GM18507 (cell line): ENCODE measurements around the gene COPG2.
"Not testable (repeated sequence)": the region's sequence is repeated elsewhere in the genome, so short reads cannot be mapped to it uniquely, and the experiment has no call there.

ENCODE experiments used
- DNase-seq: peaks from one replicate; pipeline ENCODE4 v3.0.0; 2011; ENCODE audit warnings: low read depth; ENCODE audit not compliant: insufficient read length; ENCODE audit errors: extremely low spot score
- FAIRE-seq: peaks from 2 replicates; lab custom pipeline; 2011; peaks lifted over from hg19 to GRCh38; lab: Jason Lieb, UNC

Gene COPG2

GRCh38 chr7:130655286-130655685 is 13.3 kb downstream of the COPG2 start:
- no peak for FAIRE-seq

GRCh38 chr7:130654850-130655249 is 13.7 kb downstream of the COPG2 start:
- FAIRE-seq (no peak), DNase-seq (no peak)

More at GRCh38 chr7:130655286-130655685, 13.3 kb downstream of the COPG2 start:
- DNase-seq, result no peak

- DNase-seq, result no peak
- FAIRE-seq, result no peak
These were observed 17.9 kb downstream of the COPG2 start for GRCh38 chr7:130650611-130651120.

DNA sequence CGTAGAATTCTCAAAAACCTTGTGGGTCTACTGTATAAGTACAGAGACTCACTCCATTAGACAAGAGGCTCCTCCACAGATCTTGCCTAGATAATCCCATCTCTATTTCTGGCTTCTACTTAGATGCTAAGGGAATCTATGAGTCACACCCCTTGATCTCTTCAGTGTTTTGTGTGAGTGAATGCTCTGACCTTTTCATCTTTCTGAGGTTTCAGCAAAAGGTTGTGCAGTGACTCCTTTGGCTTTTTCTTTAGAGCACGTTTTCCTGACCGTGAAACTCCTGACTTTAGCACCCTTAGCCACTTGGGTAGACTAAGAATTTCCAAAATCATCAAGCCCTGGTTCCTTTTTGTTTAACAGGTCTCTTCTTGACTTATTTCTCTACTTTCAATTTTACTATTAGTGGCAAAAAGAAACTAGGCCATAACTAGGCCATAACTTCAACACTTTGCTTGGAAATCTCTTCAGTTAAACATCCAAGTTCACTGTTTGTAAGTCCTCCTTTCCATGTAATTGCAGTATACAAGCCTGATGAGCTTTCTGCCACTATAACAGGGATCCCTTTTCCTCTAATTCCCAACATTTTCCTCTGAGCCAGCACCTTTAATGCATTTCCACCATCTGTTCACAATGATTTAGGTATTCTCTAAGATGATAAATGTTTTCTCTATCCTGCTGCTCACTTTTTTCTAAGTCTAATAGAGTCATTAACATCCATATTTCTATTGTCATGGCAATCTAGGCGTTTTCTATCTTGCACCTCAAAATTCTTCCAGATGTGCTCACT is 19.4 kb downstream of the COPG2 start:
- peak; percentile 91 for FAIRE-seq
- DNase-seq, result peak; percentile 11

DNA sequence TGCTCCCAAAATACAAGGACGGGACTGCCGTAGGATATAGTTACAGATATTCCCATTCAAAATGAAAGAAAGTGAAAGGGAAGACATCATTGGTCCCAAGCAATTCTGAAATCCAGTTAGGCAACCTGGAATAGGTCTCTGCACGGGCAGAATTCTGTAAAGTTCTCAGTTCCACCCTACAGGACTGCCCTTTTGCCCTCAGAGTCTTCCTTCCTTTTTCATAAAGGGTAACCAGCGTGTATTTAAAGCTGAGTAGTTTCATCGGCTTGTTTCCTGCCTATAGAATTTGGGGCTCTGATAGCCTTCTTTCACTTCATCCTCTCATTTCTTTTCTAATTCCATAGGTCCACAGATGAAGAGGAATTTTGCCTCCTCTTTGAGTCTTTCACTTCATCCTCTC is 20.0 kb downstream of the COPG2 start:
- no peak for FAIRE-seq
- no peak for DNase-seq

GRCh38 chr7:130642383-130642782 is 26.2 kb downstream of the COPG2 start:
- no peak for DNase-seq
- no peak for FAIRE-seq

DNA sequence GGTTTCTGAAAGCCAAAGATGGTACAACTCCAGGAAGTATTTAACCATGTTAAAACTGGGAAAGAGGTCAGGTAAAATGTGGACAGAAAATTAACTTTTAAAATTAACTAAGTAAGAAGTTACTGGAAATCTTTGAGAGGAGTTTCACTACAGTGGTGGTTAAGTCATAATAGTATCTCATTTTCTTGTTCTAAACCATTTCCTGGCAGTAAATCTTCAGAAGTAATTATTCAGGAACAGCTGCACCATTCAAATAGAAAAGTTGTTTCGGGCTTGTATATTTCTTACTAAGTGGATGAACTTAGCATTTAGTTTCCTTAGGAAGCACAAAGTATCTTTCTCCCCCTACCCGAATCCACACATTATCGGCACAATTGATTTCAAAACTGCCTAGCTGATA is 27.1 kb downstream of the COPG2 start:
- DNase-seq, result no peak
- no peak for FAIRE-seq

DNA sequence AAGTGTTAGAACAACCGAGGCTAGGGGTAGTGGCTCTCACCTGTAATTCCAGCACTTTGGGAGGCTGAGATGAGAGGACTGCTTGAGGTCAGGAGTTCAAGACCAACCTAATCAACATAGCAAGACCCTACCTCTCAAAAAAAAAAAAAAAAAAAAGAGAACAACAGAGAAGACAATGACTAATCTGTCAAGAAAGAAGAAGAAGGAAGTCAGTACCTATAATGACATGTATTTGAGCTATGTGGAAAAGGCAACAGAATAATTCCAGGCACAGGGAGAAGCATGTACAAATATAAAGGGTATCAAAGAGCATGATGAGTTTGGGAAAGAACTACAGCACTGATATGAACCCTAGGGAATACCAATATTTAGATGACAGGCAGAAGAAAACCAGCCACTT is 27.5 kb downstream of the COPG2 start:
- DNase-seq (no peak), FAIRE-seq (peak; percentile 36)

GRCh38 chr7:130639388-130639787 is 29.2 kb downstream of the COPG2 start:
- DNase-seq (no peak), FAIRE-seq (no peak)

DNA sequence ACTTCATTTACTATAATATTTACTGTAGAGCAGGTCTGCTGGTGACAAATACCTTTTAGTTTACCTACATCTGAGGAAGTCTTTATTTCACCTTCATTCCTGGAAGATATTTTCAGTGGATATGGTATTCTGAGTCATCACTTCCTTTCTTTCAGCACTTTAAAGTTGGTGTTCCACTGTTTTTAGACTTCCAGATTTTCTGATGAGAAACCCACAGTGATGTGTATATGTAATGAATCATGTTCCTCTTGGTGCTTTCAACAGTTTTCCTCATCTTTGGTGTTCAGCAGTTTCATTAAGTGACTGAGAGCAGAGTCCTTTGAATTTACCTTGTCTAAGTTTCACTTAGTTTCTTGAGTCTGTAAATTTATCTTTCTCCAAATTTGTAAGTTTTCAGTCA is 36.4 kb downstream of the COPG2 start:
- FAIRE-seq, result no peak

DNA sequence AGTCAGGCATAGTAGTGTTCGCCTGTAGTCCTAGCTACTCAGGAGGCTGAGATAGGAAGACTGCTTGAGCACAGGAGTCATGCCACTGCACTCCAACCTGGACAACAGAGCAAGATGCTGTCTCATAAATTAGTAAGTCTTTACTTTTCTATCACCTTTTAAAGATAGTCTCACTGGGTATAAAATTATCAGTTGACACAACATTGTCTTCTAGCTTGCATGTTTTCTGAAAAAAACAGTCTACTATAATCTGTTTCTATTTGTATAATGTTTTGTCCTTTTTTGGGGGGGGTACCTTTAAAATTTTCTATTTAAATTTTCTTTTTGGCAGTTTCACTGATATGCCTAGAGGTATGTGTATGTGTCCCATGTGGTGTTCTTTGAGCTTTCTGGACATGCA is 39.6 kb downstream of the COPG2 start:
- DNase-seq, result no peak
- FAIRE-seq, result no peak

More for the DNA sequence above, 36.4 kb downstream of the COPG2 start:
- no peak for DNase-seq

GRCh38 chr7:130627775-130628174 is 40.8 kb downstream of the COPG2 start:
- no peak for FAIRE-seq
- no peak for DNase-seq

DNA sequence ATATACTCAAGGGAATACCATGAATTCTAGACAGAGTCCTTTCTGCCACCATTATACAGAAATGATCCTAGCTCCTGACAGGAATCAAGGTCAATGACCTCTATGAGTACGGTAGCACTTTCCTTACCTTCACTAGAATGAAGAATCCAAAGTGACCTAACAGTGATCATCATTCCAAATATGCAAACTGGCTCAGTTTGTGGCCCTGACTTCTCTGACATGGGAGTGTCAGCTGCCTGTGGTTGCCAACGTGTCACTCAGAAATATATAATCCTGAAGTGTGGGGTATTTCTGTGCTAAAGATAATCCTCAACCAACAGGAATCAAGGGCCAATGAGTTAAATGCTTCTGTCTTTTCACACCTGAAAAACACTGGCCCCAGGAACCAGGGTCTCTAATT is 45.7 kb downstream of the COPG2 start:
- FAIRE-seq, result no peak
- DNase-seq, result no peak

DNA sequence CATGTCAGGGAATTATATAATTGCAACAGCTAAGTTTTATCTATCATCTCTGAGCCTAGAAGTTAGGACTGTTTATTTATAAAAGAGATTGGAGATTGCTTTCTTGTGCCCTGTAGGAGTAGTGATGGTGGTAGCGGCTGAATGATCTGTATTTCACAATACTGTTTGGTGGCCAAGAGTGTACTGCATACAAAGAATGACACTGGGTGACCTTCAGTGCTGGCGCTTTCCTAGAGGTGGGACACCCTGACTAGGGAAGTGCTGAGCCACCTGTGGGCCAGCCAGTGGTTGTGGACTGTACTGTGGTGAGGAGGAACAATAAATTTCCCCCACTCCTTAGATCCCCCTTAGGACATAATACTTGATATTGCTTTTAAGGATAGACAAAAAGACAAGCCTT is 53.0 kb downstream of the COPG2 start:
- FAIRE-seq (no peak), DNase-seq (no peak)

DNA sequence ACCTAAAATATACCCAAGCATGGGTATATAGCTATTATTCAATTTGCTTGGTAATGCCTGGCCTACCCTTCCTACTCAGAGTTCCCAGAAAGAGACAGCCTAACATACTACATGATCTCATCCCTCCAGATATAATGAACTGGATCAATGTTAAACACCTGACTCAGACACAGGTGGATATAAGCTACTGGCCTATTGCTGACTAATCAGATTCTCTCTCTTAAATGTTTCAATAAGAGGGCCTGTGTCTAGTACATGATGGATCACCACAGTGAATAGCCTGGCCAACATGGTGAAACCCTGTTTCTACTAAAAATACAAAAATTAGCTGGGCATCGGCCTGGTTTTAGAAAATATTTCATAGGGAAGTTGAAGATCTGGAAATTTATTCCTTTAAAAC is 54.1 kb downstream of the COPG2 start:
- DNase-seq (no peak), FAIRE-seq (no peak)

GRCh38 chr7:130611218-130611617 is 57.3 kb downstream of the COPG2 start:
- FAIRE-seq (no peak), DNase-seq (no peak)

DNA sequence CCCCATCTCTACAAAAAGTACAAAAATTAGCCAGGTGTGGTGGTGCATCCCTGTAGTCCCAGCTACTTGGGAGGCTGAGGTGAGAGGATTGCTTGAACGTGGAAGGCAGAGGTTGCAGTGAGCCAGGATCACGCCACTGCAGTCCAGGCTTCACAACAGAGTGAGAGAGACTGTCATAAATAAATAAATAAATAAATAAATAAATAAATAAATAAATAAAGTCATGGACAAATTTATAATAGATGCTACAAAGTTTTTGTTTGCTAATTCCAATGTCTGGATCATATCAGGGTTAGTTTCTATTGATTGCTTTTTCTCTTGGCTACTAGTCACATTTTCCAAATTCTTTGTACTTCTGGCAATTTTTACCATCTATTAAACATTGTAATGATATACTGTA is 61.5 kb downstream of the COPG2 start:
- DNase-seq, FAIRE-seq: not testable (repeated sequence)

GRCh38 chr7:130606161-130606560 is 62.4 kb downstream of the COPG2 start:
- no peak for DNase-seq
- no peak for FAIRE-seq

- FAIRE-seq (no peak), DNase-seq (no peak)
These were observed 70.5 kb downstream of the COPG2 start for GRCh38 chr7:130598056-130598455.

DNA sequence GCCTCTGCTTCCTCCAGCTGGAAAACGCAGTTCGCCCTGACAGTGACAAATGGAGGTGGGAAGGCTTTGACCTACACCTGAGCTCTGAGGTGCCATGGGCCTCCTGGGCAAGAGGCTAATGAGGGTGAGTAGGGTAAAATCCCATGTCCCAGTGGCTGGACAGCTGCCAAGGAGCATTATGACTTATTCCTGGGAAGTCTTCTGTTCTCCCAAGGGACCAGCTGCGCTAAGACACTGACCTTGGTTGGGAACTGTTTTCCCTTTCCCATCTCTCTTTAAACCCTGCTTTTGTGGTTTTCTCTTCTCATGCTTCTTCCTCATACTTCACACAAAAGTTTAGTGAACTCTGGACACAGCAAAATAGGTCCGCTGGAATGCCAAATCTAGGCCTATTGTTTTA is 72.6 kb downstream of the COPG2 start:
- DNase-seq, result no peak
- no peak for FAIRE-seq

DNA sequence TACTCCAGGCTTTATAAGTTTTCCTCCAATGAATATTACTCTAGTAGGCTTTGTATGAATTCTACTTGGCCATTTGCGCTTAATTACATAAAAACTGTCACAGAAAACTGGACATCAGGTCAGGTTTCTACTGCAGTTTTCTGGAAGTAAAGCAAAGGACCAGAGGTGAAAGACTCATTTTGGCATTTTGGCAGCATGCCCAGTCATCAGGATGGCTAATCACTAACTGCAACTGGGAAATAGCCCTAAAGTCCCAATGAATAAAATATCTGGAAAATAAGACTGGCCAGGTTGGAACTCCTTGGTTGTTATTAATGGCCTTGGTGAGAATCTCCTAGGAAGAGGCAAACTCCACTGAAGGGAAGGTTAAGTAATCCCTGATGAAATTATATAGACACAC is 75.5 kb downstream of the COPG2 start:
- FAIRE-seq (no peak), DNase-seq (no peak)
